HG02885 (cell line): ENCODE data around the gene LRP1B.

Experiments
- ATAC-seq: cut with Tn5 transposase; IDR thresholded peaks from one replicate; pipeline ENCODE4 v1.9.1; 2021; ENCODE audit warnings: mild to moderate bottlenecking; ENCODE audit not compliant: unreplicated experiment, poor library complexity

Gene LRP1B

GRCh38 chr2:141493936-141494335 lies 636.9 kb downstream of the LRP1B start:
- no peak for ATAC-seq

DNA sequence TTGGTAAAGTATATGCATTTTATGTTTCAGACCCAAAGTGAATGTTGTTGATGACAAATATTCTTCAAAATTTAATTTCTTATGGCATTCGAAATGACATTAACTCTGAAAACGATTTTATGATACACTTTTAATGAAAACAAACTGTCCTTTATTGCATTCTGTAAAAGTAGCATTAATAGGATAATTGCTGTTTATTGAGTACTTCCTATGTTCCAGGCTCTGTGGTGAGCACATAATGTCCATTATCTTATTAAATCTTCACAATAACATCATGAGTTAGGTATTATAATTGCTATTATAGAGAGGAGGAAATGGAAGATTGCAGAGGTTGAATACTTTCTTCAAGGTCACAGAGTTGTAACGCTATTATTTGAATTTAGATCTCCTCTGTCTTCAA lies 638.0 kb downstream of the LRP1B start:
- no peak for ATAC-seq

DNA sequence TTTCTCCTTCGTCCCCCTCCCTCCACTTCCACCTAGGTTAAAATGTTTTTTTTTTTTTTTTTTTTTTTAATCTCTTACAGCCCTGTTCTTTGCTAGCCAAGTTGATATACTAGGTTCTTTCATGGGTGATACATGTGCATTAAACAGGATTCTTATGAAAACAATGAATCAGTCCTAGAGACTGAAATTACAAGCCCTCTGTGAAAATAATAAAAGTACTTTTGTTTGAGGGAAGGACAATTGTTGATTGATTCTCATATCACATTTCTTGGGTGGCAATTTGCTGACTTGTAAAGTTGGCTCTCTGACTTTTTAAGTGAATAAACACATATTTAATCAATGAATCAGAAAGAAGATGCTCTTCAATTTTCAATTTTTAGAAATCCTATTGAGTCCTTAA lies 639.9 kb downstream of the LRP1B start:
- no peak for ATAC-seq

DNA sequence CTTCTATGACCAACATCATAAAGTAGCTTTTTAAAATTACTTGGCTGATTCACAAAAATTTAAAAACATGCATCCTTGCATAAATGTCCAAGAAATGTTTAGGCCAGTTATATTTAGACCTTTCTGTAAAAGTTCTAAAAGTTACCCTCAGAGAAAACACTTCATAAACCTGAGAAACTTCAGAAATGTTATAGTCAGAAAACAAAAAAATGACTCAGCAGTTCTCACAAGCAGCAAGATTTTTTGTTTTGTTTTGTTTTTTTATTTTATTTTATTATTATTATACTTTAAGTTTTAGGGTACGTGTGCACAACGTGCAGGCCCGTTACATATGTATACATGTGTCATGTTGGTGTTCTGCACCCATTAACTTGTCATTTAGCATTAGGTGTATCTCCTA lies 648.1 kb downstream of the LRP1B start:
- no peak for ATAC-seq

DNA sequence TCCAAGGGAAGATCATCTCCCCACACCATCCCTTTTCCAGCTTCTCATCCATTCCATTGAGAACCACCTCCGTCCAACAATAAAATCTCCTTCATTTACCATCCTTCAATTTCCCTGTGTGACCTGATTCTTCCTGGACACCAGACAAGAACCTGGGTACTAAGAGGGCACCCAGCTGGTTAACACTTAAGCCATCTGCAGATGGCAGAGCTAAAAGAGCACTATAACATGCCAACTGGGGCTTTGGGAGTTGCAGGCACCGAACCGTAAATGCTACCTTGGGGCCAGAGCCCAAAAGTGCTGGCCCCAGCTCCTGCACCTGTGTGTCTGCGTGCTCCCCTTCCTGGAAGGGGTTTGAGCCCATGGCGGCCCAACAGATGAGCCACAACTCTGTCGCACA lies 655.0 kb downstream of the LRP1B start:
- ATAC-seq, result no peak

DNA sequence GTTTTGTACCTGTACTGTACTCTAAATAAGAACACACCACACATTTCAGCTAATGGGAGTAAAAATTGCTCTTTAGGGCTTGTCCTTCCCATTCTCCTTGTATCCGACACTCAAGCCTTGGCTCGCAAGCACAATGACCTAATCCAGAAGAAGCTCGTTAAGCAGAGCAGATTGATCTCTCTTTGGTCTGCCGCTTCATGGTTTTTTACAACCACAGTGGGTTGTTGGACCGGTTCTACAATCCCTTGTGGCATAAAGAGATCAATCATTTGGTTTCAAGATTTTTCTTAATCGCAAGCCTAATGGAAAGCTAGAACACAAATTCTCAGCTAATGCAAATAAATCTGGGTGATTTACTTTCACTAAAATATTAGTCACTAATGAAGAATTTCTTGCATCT lies 662.1 kb downstream of the LRP1B start:
- ATAC-seq, result no peak

DNA sequence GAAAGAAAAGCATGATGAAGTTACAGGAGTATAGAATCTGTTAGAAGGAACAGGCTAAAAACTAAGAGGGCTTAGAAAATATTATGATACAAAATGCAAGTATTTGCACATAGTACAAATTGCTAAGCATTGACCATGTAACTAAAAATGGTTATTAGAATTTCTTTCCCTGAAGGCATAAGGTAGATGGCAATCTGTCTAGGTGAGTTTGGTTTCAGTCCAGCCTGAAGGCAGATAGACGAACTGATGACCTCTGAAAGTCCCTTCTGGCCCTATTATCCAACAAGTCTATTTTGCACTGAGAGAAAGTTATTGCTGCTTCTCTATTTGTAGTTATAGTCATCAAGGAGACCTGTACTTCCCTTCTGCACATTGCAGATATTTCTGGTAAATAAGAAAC lies 663.5 kb downstream of the LRP1B start:
- no peak for ATAC-seq

- no peak for ATAC-seq
These were observed 665.8 kb downstream of the LRP1B start for GRCh38 chr2:141464995-141465394.

DNA sequence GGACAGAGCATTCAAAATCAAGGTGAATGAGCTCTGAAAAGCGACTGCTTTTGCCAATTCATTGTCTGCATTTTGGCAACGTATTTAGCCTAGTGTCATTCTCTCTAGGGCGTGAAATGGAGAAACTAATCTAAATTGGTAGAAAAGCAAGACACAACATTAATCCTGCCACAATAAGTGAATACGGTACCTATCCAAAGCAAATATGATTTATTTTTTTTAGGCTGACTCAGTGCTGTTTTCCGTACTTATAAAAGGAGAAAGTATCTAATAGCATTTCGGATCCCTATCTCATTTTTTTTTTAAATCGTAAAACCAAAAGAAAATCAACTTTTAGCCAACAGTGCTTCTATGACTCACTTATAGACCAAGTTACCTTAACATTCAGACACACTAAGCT lies 672.5 kb downstream of the LRP1B start:
- ATAC-seq, result no peak

DNA sequence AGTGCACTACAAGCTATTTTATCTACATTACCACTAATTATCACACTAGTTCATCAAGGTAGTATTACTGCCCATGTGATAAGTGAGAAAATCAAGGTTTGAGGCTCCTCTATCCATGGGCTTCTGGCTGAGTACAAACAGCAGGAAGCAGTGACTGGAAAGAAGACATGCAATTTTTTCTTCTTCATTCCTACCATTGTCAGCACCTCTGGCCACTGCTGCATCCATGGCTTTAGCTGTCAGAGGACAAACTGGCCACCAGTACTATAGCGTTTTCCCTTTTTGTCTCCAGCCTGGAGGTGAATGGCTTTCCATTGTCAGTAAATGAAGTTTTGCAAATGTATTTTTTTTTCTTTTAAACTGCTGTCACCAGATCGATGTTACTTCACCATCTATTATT lies 674.9 kb downstream of the LRP1B start:
- ATAC-seq, result no peak

- no peak for ATAC-seq
These were observed 675.5 kb downstream of the LRP1B start for GRCh38 chr2:141455211-141455826.

- no peak for ATAC-seq
These were observed 690.7 kb downstream of the LRP1B start for GRCh38 chr2:141440072-141440635.

GRCh38 chr2:141439524-141439923 lies 691.3 kb downstream of the LRP1B start:
- ATAC-seq, result no peak

DNA sequence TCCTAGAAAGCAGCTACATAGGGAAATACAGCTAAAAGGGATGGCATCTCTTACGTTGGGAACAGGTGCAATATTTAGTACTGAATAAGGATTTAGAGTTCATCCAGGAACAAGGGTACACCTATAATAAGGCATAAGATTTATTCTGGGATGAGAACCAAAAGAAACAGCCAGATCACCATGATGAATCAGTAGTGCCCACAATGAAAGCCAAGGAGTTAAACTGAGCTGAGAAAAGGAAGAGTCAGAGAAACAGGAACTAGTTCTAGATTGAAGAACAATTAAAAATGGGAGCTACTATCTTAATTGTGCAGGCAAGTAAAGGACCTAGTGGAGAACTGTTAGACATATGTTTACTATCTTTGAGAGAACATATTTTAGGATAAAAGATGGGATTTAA lies 692.3 kb downstream of the LRP1B start:
- ATAC-seq, result no peak

DNA sequence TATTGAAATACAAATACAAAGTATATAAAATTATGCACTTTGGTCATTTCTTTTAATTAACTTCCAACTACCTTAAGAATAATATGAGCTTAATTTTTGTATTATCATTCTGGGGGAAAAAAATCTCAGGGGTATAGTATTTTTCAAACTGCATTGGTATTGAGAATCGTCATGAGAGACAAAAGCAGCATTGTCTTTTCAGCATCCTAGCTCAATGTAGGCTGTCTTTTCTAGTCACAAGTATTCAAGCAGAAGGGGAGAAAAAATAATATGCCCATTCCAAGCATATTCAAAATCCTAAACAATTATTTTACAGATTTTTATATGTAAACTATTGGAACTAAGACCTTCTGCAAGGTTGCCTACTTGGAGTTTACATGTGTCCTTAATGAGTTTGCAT lies 693.3 kb downstream of the LRP1B start:
- no peak for ATAC-seq

DNA sequence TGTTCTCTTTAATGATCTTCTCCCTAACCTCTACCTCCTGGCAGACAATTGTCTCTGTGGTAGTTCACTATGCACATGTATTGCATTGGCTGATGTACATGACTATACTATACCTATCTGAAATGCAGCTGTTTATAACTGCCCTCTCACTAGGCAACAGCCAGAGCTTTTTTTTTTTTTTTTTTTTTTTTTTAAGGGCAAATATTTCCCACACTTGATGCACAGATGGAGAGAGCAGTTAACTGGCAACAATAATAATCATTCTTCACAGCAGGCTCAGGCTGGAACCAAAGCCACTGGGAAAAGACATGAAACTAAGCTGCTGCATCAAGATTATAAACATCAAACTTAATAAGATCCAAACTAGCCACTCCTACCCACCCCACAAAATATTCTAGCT lies 707.7 kb downstream of the LRP1B start:
- no peak for ATAC-seq

DNA sequence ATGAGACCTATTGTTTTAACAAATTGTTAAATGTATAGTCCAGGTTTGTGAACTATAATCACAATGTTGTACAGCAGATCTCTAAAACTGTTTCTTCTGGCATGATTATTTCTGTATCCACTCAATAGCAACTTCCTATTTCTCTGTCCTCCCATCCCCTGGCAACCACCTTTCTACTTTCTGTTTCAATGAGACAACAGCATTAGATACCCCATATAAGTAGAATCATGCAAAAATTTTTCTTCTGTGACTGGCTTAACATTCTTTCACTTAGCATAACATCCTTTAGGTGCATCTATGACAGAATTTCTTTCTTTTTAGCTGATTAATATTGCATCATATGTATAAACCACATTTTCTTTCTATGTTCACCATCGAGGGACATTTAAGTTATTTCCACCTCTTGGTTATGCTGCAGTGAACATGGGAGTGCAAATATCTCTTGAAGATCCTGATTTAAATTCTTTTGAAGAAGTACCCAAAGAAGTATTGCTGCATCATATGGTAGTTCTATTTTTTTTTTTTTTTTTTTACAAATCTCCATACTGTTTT lies 713.5 kb downstream of the LRP1B start:
- peak; percentile 58 for ATAC-seq

GRCh38 chr2:141411419-141411818 lies 719.4 kb downstream of the LRP1B start:
- no peak for ATAC-seq

- ATAC-seq, result peak; percentile 76
These were observed 731.5 kb downstream of the LRP1B start for GRCh38 chr2:141399270-141399669.

GRCh38 chr2:141393214-141393545 lies 737.6 kb downstream of the LRP1B start:
- no peak for ATAC-seq

GRCh38 chr2:141392517-141393213 lies 738.2 kb downstream of the LRP1B start:
- no peak for ATAC-seq

DNA sequence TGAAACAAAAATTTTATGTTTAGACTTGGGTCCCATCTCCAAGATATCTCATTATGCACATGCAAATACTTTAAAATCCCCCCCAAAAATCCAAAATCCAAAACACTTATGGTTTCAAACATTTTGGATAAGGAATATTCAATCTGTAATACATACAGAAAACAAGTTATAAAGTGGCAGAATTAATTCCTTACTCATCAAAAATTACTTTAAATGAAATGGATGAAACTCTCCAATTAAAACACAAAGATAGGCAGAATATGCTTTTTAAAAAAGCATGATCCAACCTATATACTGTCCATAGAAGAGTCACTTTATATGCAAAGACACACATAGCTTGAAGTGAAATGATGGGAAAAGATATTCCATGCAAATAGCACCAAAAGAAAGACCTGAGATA lies 744.6 kb downstream of the LRP1B start:
- no peak for ATAC-seq
